ENCODE data around the gene P2RX1.

P2RX1 gene

GRCh38 chr17:3914312-3914670 is 2.0 kb downstream of the P2RX1 start:
- DNase-seq (ENCODE audit: low spot score): peak; percentile 78
- no peak for TF ChIP-seq CTCF (IDR thresholded peaks at IDR 0.05; ENCODE audit: borderline replicate concordance, control extremely low read depth, extremely low read depth, insufficient read depth, missing control alignments)
- in situ Hi-C loops (cut with MboI; ENCODE audit: low sequenced_read_pairs, unreplicated experiment): no loop called here

DNA sequence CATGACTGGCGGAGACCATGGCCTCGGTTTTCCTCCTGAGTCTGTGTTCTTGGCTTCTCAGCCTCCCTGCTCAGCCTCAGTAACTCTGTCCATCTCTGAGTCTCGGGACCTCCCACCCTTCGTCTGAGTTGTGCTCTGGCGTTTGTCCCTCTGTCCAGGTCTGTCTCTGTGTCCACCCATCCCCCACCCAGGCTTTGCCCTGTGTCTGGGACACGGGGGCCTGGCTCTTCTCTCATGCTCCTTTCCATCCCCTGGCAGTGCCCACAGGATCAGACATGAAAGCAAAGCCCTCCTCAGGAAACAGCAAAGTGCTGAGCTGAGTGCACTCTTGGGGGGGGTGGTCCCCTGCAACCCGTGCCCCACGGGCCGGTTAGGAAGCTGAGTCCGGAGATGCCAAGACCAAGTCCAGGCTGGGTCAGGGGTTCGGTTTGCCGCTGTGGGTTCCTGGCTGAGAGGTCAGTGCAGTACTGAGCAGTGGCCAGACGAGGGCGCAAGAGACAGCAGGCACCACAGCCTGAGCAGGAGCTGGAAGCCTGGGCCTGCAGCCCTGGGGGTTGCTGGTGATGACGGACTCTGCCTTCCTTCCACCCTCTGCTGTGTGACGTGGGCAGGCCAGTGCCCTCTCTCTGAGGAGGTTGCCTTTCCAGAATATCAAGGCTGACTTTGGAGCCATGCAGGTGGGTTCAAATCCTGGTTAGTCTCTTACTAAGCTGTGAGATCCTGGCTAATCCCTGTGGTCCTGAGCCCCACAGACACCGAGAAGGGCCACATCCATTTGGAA is 2.5 kb downstream of the P2RX1 start:
- peak; percentile 92 for DNase-seq (ENCODE audit: low spot score)
- in situ Hi-C loops (cut with MboI; ENCODE audit: low sequenced_read_pairs, unreplicated experiment): no loop called here
- TF ChIP-seq CTCF (IDR thresholded peaks at IDR 0.05; ENCODE audit: borderline replicate concordance, control extremely low read depth, extremely low read depth, insufficient read depth, missing control alignments): peak; percentile 99

DNA sequence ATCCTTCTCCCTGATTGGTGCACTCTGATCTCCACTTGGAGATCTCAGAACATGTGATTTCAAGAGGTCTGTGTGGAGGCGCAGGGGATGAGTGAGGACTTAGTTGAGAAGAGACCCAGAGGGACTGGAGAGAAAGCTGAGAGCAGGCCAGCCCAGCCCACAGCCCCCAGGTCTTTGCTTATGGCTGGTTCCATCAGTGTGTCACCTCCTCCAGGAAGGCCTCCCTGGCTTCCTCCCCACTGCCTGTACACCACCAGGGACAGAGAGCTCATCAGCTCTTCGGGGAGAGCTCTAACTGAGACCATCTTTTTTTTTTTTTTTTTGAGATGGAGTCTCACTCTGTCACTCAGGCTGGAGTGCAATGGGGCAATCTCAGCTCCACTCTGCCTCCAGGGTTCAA is 3.4 kb downstream of the P2RX1 start:
- no peak for DNase-seq (ENCODE audit: low spot score)
- TF ChIP-seq CTCF (IDR thresholded peaks at IDR 0.05; ENCODE audit: borderline replicate concordance, control extremely low read depth, extremely low read depth, insufficient read depth, missing control alignments): no peak
- in situ Hi-C loops (cut with MboI; ENCODE audit: low sequenced_read_pairs, unreplicated experiment): no loop called here

DNA sequence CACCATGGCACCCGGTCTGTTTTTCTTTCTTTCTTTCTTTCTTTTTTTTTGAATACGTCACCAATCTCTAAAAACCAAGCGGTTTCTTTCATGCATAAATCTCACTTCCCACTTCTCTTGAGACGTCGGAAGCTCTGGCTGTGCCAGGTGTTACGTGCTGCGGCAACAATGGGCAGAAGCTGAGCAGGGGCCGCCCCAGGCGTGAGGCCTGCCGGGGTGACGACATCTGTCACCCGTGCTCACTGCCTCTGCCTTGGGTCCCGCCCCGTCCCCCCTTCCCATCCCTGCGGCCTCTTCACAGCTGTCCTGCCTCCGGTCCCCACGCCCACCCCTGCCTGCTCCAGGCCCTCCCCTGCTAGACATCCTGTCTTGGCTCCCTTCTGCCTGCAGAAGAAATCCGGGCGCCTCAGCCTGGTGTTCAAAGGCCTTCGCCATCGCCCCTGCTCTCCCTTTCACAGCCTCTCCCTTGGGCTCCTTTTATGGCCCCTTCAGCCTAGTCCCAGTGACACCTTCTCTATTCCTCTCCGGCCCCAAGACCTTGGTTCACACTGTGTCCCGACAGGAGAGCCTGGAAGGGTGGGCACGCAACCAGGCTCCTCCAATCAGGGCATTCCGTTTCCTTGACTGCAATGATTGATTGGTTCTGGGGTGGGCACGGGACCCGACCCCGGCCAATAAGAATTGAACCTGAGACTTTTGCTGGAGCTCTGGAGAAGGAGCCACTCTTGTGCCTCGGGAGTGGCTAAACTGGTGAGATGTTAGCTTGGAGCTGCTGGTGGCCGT is 4.8 kb downstream of the P2RX1 start:
- in situ Hi-C loops (cut with MboI; ENCODE audit: low sequenced_read_pairs, unreplicated experiment): no loop called here
- TF ChIP-seq CTCF (IDR thresholded peaks at IDR 0.05; ENCODE audit: borderline replicate concordance, control extremely low read depth, extremely low read depth, insufficient read depth, missing control alignments): no peak
- DNase-seq (ENCODE audit: low spot score): peak; percentile 89

DNA sequence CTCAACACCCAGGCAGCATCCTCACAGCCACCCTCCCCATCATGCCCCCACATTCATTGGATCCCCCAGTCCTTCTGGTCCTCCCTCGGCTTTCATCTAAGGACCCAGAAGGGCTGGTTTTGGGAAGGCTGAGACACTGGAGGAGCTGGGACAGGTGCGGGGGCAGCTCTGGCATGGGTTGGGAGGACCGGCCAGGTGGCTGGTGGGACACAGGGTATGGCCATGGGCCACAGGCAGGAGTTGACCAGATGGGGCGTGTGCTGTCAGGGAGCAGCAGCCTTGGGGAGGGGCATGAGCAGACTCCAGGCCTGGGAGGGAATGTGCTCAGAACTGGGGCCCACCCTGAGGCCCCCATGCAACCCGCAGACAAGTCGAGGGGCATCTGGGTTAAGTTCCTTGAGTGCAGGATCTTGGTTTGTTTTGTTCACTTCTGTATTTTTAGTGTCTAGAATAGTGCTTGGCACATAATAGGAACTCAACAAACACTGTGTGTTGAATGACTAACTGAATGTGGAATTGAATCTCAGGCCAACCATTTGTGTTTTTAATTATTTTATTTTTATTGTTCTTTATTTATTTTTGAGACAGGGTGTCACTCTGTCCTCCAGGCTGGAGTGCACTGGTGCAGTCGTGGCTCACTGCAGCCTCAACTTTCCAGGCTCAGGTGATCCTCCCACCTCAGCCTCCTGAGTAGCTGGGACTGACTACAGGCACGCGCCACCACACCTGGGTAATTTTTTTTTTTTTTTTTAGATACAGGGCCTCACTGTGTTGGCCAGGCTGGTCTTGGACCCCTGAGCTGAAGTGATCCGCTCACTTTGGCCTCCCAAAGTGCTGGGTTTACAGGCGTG is 5.6 kb downstream of the P2RX1 start:
- in situ Hi-C loops (cut with MboI; ENCODE audit: low sequenced_read_pairs, unreplicated experiment): no loop called here
- TF ChIP-seq CTCF (IDR thresholded peaks at IDR 0.05; ENCODE audit: borderline replicate concordance, control extremely low read depth, extremely low read depth, insufficient read depth, missing control alignments): no peak
- no peak for DNase-seq (ENCODE audit: low spot score)

DNA sequence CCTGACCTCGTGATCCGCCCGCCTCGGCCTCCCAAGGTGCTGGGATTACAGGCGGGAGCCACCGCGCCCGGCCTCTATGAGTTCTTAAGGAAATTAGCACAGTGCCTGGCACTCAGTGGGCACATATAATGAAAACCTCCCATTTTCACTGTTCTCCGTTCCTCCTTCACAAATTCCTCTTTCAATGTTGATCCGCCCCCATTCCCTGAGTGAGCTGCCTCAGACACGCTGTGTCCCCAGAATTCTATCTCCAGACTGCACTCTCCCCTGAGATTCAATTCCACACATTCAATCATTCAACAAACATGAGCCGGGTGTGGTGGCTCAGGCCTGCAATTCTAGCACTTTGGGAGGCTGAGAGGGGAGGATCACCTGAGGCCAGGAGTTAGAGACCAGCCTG is 7.0 kb downstream of the P2RX1 start:
- TF ChIP-seq CTCF (IDR thresholded peaks at IDR 0.05; ENCODE audit: borderline replicate concordance, control extremely low read depth, extremely low read depth, insufficient read depth, missing control alignments): no peak
- no peak for DNase-seq (ENCODE audit: low spot score)
- in situ Hi-C loops (cut with MboI; ENCODE audit: low sequenced_read_pairs, unreplicated experiment): no loop called here
